ENCODE results near the gene EIF3F. TPM values are rescaled to one million over a fixed set of nuclear protein-coding genes. Genes with fewer than 3 reads are reported as not detected.

The EIF3F gene
- total RNA-seq, 1 donor, result 286 TPM

DNA sequence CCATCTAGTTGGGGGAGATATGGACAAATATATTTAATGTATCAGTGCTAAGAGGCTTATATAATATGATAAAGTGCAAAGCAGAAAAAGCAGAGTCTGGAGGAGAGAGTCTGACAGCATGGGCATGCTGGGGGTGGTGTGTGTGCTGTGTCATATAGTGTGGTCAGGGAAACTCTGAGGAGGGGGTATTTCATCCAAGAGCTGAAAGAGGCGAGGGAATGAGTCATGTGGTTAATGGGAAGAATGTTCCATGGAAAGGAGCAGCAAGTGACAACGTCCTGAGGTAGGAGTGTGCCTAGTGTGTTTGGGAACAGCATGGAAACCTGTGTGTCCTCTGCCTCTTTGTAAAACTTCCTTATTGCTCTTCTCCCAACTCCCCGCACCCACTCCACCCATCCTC lies 38.0 kb downstream of the EIF3F start:
- Histone ChIP-seq H3K4me2 (ENCODE audit: insufficient read depth, low read length) (peak overlapping the region; percentile 31), H4K20me1 (ENCODE audit: insufficient read depth, low read length) (no peaks in the 10 kb centered on the region), H3K9me3 (ENCODE audit: low read depth, low read length) (no peaks in the 10 kb centered on the region), H3K4me1 (ENCODE audit: insufficient read depth, low read length) (peaks cover 25% of the 10 kb centered on the region), H3K4me3 (ENCODE audit: insufficient read depth, low read length) (no peak overlapping the region), H3K36me3 (ENCODE audit: insufficient read depth, low read length) (no peaks in the 10 kb centered on the region), H3K79me2 (ENCODE audit: insufficient read depth, low read length) (peaks cover 6% of the 10 kb centered on the region), H3K27ac (ENCODE audit: low read depth, low read length) (peak overlapping the region; percentile 50), H2AFZ (ENCODE audit: low read length) (no peak overlapping the region), H3K27me3 (ENCODE audit: insufficient read depth, low read length) (no peaks in the 10 kb centered on the region)
- peak; percentile 78 for DNase-seq (ENCODE audit: insufficient read length, low spot score, missing footprints)
- TF ChIP-seq, protein P1, sequence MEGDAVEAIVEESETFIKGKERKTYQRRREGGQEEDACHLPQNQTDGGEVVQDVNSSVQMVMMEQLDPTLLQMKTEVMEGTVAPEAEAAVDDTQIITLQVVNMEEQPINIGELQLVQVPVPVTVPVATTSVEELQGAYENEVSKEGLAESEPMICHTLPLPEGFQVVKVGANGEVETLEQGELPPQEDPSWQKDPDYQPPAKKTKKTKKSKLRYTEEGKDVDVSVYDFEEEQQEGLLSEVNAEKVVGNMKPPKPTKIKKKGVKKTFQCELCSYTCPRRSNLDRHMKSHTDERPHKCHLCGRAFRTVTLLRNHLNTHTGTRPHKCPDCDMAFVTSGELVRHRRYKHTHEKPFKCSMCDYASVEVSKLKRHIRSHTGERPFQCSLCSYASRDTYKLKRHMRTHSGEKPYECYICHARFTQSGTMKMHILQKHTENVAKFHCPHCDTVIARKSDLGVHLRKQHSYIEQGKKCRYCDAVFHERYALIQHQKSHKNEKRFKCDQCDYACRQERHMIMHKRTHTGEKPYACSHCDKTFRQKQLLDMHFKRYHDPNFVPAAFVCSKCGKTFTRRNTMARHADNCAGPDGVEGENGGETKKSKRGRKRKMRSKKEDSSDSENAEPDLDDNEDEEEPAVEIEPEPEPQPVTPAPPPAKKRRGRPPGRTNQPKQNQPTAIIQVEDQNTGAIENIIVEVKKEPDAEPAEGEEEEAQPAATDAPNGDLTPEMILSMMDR (IDR thresholded peaks at IDR 0.05; ENCODE audit: extremely low read depth, low read depth, low read length), result no peak

DNA sequence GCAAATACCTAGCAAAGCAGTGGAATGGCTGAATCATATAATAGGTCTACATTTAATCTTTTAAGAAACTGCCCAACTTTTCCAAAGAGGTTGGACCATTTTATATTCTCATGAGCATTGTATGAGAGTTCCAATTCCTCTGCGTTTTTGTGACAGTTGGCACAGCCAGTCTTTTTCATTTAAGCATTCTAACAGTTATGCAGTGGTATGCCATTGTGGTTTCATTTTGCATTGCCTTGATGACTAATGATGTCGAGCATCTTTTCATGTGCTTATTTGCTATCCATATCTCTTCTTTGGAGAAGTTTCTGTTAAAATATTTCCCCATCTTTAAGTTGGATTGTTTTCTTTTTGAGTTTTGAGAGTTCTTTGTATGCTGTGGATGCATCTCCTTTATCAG lies 38.7 kb downstream of the EIF3F start:
- Histone ChIP-seq H3K27ac (ENCODE audit: low read depth, low read length) (peak overlapping the region; percentile 50), H3K4me3 (ENCODE audit: insufficient read depth, low read length) (no peak overlapping the region)

DNA sequence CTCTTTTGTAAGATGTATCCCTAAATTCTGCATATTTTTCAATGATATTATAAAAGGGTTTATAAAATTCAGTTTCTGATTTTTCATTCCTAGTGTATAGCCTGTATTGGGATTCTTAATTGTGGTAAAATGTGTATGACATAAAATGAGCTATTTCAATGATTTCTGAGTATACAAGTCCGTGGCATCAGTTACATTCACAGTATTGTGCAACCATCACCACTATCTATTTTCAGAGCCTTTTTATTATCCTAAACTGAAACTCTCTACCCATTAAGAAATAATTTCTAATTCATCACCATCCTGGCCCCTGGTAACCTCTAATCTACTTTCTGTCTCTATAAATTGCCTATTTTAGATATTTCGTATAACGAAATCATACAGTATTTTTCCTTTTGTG lies 39.8 kb downstream of the EIF3F start:
- Histone ChIP-seq H4K20me1 (ENCODE audit: insufficient read depth, low read length) (no peaks in the 10 kb centered on the region), H3K36me3 (ENCODE audit: insufficient read depth, low read length) (no peaks in the 10 kb centered on the region), H3K4me2 (ENCODE audit: insufficient read depth, low read length) (no peak overlapping the region), H2AFZ (ENCODE audit: low read length) (no peak overlapping the region), H3K79me2 (ENCODE audit: insufficient read depth, low read length) (peaks cover 6% of the 10 kb centered on the region), H3K4me3 (ENCODE audit: insufficient read depth, low read length) (no peak overlapping the region), H3K27me3 (ENCODE audit: insufficient read depth, low read length) (no peaks in the 10 kb centered on the region), H3K9me3 (ENCODE audit: low read depth, low read length) (no peaks in the 10 kb centered on the region), H3K4me1 (ENCODE audit: insufficient read depth, low read length) (peaks cover 25% of the 10 kb centered on the region), H3K27ac (ENCODE audit: low read depth, low read length) (peak overlapping the region; percentile 50)
- no peak for DNase-seq (ENCODE audit: insufficient read length, low spot score, missing footprints)
- TF ChIP-seq, protein P1 (IDR thresholded peaks at IDR 0.05; ENCODE audit: extremely low read depth, low read depth, low read length), result no peak

More for the DNA sequence above, 38.7 kb downstream of the EIF3F start:
- no peaks in the 10 kb centered on the region for H3K36me3 ChIP-seq (ENCODE audit: insufficient read depth, low read length)
- no peak overlapping the region for H2AFZ ChIP-seq (ENCODE audit: low read length)
- H3K4me2 ChIP-seq (ENCODE audit: insufficient read depth, low read length), result peak overlapping the region; percentile 31
- DNase-seq (ENCODE audit: insufficient read length, low spot score, missing footprints), result peak; percentile 88
- H3K79me2 ChIP-seq (ENCODE audit: insufficient read depth, low read length), result peaks cover 6% of the 10 kb centered on the region
- peaks cover 25% of the 10 kb centered on the region for H3K4me1 ChIP-seq (ENCODE audit: insufficient read depth, low read length)
- TF ChIP-seq, protein P1 (IDR thresholded peaks at IDR 0.05; ENCODE audit: extremely low read depth, low read depth, low read length), result no peak
- H4K20me1 ChIP-seq (ENCODE audit: insufficient read depth, low read length), result no peaks in the 10 kb centered on the region
- H3K27me3 ChIP-seq (ENCODE audit: insufficient read depth, low read length), result no peaks in the 10 kb centered on the region
- no peaks in the 10 kb centered on the region for H3K9me3 ChIP-seq (ENCODE audit: low read depth, low read length)

DNA sequence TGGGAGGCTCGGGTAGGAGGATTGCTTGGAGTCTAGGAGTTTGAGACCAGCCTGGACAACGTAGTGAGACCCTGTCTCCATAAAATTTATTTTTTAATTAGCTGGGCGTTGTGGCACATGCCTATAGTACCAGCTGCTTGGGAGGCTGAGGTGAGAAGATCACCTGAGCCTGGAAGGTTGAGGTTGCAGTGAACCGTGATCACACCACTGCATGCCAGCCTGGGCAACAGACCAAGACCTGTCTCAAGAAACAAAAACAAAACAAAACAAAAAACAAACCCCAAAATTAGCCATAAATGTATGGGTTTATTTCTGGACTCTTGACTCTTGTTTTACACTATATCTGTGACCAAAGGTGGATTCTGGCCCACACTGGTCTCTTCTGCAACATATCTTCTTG lies 41.6 kb downstream of the EIF3F start:
- H3K36me3 ChIP-seq (ENCODE audit: insufficient read depth, low read length), result no peaks in the 10 kb centered on the region
- H3K79me2 ChIP-seq (ENCODE audit: insufficient read depth, low read length), result peaks cover 6% of the 10 kb centered on the region
- TF ChIP-seq, protein P1 (IDR thresholded peaks at IDR 0.05; ENCODE audit: extremely low read depth, low read depth, low read length), result no peak
- no peak overlapping the region for H3K4me3 ChIP-seq (ENCODE audit: insufficient read depth, low read length)
- H3K4me1 ChIP-seq (ENCODE audit: insufficient read depth, low read length), result peaks cover 35% of the 10 kb centered on the region
- no peak overlapping the region for H3K4me2 ChIP-seq (ENCODE audit: insufficient read depth, low read length)
- no peak for DNase-seq (ENCODE audit: insufficient read length, low spot score, missing footprints)
- H3K27me3 ChIP-seq (ENCODE audit: insufficient read depth, low read length), result no peaks in the 10 kb centered on the region
- no peak overlapping the region for H3K27ac ChIP-seq (ENCODE audit: low read depth, low read length)
- peaks cover 5% of the 10 kb centered on the region for H4K20me1 ChIP-seq (ENCODE audit: insufficient read depth, low read length)
- no peaks in the 10 kb centered on the region for H3K9me3 ChIP-seq (ENCODE audit: low read depth, low read length)
- no peak overlapping the region for H2AFZ ChIP-seq (ENCODE audit: low read length)

All from osteoblast (primary cell).